ENCODE measurements around the gene ID2. TPM values are rescaled to one million over a fixed set of nuclear protein-coding genes. Genes with fewer than 3 reads are reported as not detected.

The ID2 gene
- total and polyA plus RNA-seq, 10 of the 15 experiments (the other 5 are each of a cell fraction or from before 2014, with no cell fraction given) = 39.0 to 613 (median 73.6) TPM

- peaks cover 16% of the 10 kb centered on the region; the same call in 2 of the 3 replicates for H3K9me3 ChIP-seq (replicated peaks; ENCODE audit: control insufficient read depth, insufficient read depth, low read length)
- FAIRE-seq (no peak), ATAC-seq (no peak), DNase-seq (ENCODE audit: low read depth, low spot score) (no peak)
- 38% methylated on average over 7 of the region's 7 CpGs for WGBS (ENCODE audit: insufficient coverage, insufficient replicate concordance, low lambda C conversion rate, missing lambda C conversion rate)
- no TSS peak for BruUV-seq (replicated peaks)
- RAD21 ChIA-PET (ENCODE audit: unreplicated experiment) = interaction anchor here (1.5 kb wide), 1 partner anchor 9 kb away, joined by 3 read pairs; no protein-coding TSS in a partner anchor
- no peak overlapping the region for H3K9ac ChIP-seq (ENCODE audit: control insufficient read depth, insufficient read depth, low read length)
- no peaks in the 10 kb centered on the region; a peak in 2 of 4 replicates for H3K27me3 ChIP-seq (replicated peaks in 1 of 2; ENCODE audit: control insufficient read depth in 2 of 2, insufficient read depth in 2 of 2, low read length in 1 of 2)
- no peaks in the 10 kb centered on the region for H3K79me2 ChIP-seq (ENCODE audit: control insufficient read depth, insufficient read depth, low read length)
- no peaks in the 10 kb centered on the region for H3K36me3 ChIP-seq (ENCODE audit: control insufficient read depth in 2 of 2, insufficient read depth in 2 of 2, low read length in 1 of 2)
- POLR2A ChIA-PET = no interaction called here
- H3K27ac ChIP-seq (ENCODE audit: control insufficient read depth, insufficient read depth) = no peak overlapping the region
- H2AFZ ChIP-seq (ENCODE audit: control insufficient read depth, low read depth, low read length) = no peak overlapping the region
- in situ Hi-C loops (cut with MboI) (no loop called here), intact Hi-C loops (cut with micrococcal nuclease; ENCODE audit: unreplicated experiment) (no loop called here)
- TF ChIP-seq MEF2A (IDR thresholded peaks at IDR 0.05; ENCODE audit: insufficient read depth, low read depth, low read length) (no peak), RAD21 (IDR thresholded peaks at IDR 0.05; ENCODE audit: insufficient read depth, low read depth, low read length) (no peak), MEF2B (IDR thresholded peaks at IDR 0.05; ENCODE audit: partially characterized antibody, poor library complexity, severe bottlenecking) (no peak)
- H4K20me1 ChIP-seq (ENCODE audit: control insufficient read depth, insufficient read depth) = no peaks in the 10 kb centered on the region
- CTCF ChIA-PET = interaction anchor here (0.8 to 1.0 kb wide), 2 partner anchors 8 to 28 kb away, joined by 3 read pairs; no protein-coding TSS in a partner anchor
- H3K4me3 ChIP-seq = no peak overlapping the region
- H3K4me1 ChIP-seq (ENCODE audit: control insufficient read depth, insufficient read depth, low read length) = no peaks in the 10 kb centered on the region
- no peak overlapping the region for H3K4me2 ChIP-seq (ENCODE audit: control insufficient read depth, insufficient read depth)
- SMC1A ChIA-PET (ENCODE audit: uncharacterized antibody, unreplicated experiment) = no interaction called here
Observed at GRCh38 chr2:8670580-8670979, 11.3 kb upstream of the ID2 start.

GRCh38 chr2:8671176-8671575 lies 10.7 kb upstream of the ID2 start:
- no peak for TF ChIP-seq RELA (IDR thresholded peaks at IDR 0.05; ENCODE audit: borderline replicate concordance, partially characterized antibody)
- no peak for TF ChIP-seq MEF2B (IDR thresholded peaks at IDR 0.05; ENCODE audit: partially characterized antibody, poor library complexity, severe bottlenecking)
- no peak for TF ChIP-seq CREB1 (IDR thresholded peaks at IDR 0.05; ENCODE audit: low read depth)
- no peak for TF ChIP-seq SP1 (IDR thresholded peaks at IDR 0.05; ENCODE audit: low read depth, low read length)
- no peak for TF ChIP-seq FOXM1 (IDR thresholded peaks at IDR 0.05; ENCODE audit: low read depth, low read length)
- TF ChIP-seq NBN (IDR thresholded peaks at IDR 0.05) = no peak
- TF ChIP-seq KAT2A (conservative IDR thresholded peaks at IDR 0.05; ENCODE audit: control insufficient read depth, low read depth, low read length) = no peak
- TF ChIP-seq FOXK2 (IDR thresholded peaks at IDR 0.05) = no peak
- TF ChIP-seq BMI1 (IDR thresholded peaks at IDR 0.05; ENCODE audit: borderline replicate concordance) = no peak
- no peak for TF ChIP-seq ASH2L (IDR thresholded peaks at IDR 0.05; ENCODE audit: borderline replicate concordance, low read depth)
- no peak for TF ChIP-seq IKZF2 (IDR thresholded peaks at IDR 0.05)
- no peak for TF ChIP-seq IRF5 (IDR thresholded peaks at IDR 0.05; ENCODE audit: borderline replicate concordance)
- no peak for TF ChIP-seq RAD51 (IDR thresholded peaks at IDR 0.05)
- CTCF ChIA-PET = interaction anchor here (0.6 kb wide), 1 partner anchor 49 kb away, joined by 4 read pairs; no protein-coding TSS in a partner anchor

More at GRCh38 chr2:8671176-8671575, 10.7 kb upstream of the ID2 start:
- in situ Hi-C loops (cut with MboI) (no loop called here), intact Hi-C loops (cut with micrococcal nuclease; ENCODE audit: unreplicated experiment) (no loop called here)
- Histone ChIP-seq H3K27ac (ENCODE audit: control insufficient read depth, insufficient read depth) (no peak overlapping the region), H4K20me1 (ENCODE audit: control insufficient read depth, insufficient read depth) (no peaks in the 10 kb centered on the region), H2AFZ (ENCODE audit: control insufficient read depth, low read depth, low read length) (no peak overlapping the region), H3K4me1 (ENCODE audit: control insufficient read depth, insufficient read depth, low read length) (no peaks in the 10 kb centered on the region), H3K9me3 (replicated peaks; ENCODE audit: control insufficient read depth, insufficient read depth, low read length) (peaks cover 16% of the 10 kb centered on the region; the same call in 2 of the 3 replicates), H3K27me3 (replicated peaks in 1 of 2; ENCODE audit: control insufficient read depth in 2 of 2, insufficient read depth in 2 of 2, low read length in 1 of 2) (no peaks in the 10 kb centered on the region; a peak in 2 of 4 replicates), H3K9ac (ENCODE audit: control insufficient read depth, insufficient read depth, low read length) (no peak overlapping the region), H3K4me2 (ENCODE audit: control insufficient read depth, insufficient read depth) (no peak overlapping the region), H3K4me3 (no peak overlapping the region), H3K79me2 (ENCODE audit: control insufficient read depth, insufficient read depth, low read length) (no peaks in the 10 kb centered on the region), H3K36me3 (ENCODE audit: control insufficient read depth in 2 of 2, insufficient read depth in 2 of 2, low read length in 1 of 2) (no peaks in the 10 kb centered on the region)
- RAD21 ChIA-PET (ENCODE audit: unreplicated experiment) = no interaction called here
- ATAC-seq (no peak), FAIRE-seq (no peak), DNase-seq (ENCODE audit: low read depth, low spot score) (no peak)
- POLR2A ChIA-PET = no interaction called here
- SMC1A ChIA-PET (ENCODE audit: uncharacterized antibody, unreplicated experiment) = no interaction called here
- no TSS peak for BruUV-seq (replicated peaks)
- 39% methylated on average over 8 of the region's 8 CpGs for WGBS (ENCODE audit: insufficient coverage, insufficient replicate concordance, low lambda C conversion rate, missing lambda C conversion rate)

Data from GM12878 (cell line).